ENCODE data around the gene ADRA2C. TPM values are rescaled to one million over a fixed set of nuclear protein-coding genes. Genes with fewer than 3 reads are reported as not detected.

The ADRA2C gene
- total and polyA plus RNA-seq, 2 of the 13 experiments (the other 11 are each of a cell fraction or from before 2014, with no cell fraction given): 15.4 to 69.7 TPM

GRCh38 chr4:3780347-3781171 is 14.4 kb downstream of the ADRA2C start (continued):
- TF ChIP-seq ZNF3 (CRISPR knock-in tag; IDR thresholded peaks at IDR 0.05) (no peak), RBFOX2 (IDR thresholded peaks at IDR 0.05; ENCODE audit: low read depth, low read length) (peak; percentile 76), ZNF616 (CRISPR knock-in tag; IDR thresholded peaks at IDR 0.05; ENCODE audit: low read depth) (no peak), ZFP90 (CRISPR knock-in tag; IDR thresholded peaks at IDR 0.05; ENCODE audit: borderline replicate concordance) (0 out of 2 replicates have a peak, but pooled peaks have one; percentile 24), RFX3 (CRISPR knock-in tag; IDR thresholded peaks at IDR 0.05) (no peak), ZMAT3 (CRISPR knock-in tag; conservative IDR thresholded peaks at IDR 0.05) (0 out of 2 replicates have a peak, but pooled peaks have one; percentile 41), ZNF331 (CRISPR knock-in tag; IDR thresholded peaks at IDR 0.05) (0 out of 2 replicates have a peak, but pooled peaks have one; percentile 47), PHF21A (CRISPR knock-in tag; IDR thresholded peaks at IDR 0.05) (peak; percentile 64; the same call in 1 of the 2 replicates), NCOA2 (CRISPR knock-in tag; IDR thresholded peaks at IDR 0.05) (peak; percentile 63; the same call in 1 of the 2 replicates), ZNF33B (CRISPR knock-in tag; IDR thresholded peaks at IDR 0.05) (no peak), SP5 (CRISPR knock-in tag; IDR thresholded peaks at IDR 0.05; ENCODE audit: borderline replicate concordance, low read depth) (peak; percentile 48; the same call in 1 of the 2 replicates), CBX1 (IDR thresholded peaks at IDR 0.05; ENCODE audit: low read depth) (no peak), ZNF709 (CRISPR knock-in tag; IDR thresholded peaks at IDR 0.05) (no peak), ZNF678 (CRISPR knock-in tag; IDR thresholded peaks at IDR 0.05) (peak; percentile 67; the same call in 1 of the 2 replicates), KDM3A (CRISPR knock-in tag; IDR thresholded peaks at IDR 0.05; ENCODE audit: low read depth) (peak; percentile 51; the same call in 1 of the 2 replicates), ZBTB26 (CRISPR knock-in tag; IDR thresholded peaks at IDR 0.05; ENCODE audit: borderline replicate concordance) (0 out of 2 replicates have a peak, but pooled peaks have one; percentile 58), ZNF672 (CRISPR knock-in tag; IDR thresholded peaks at IDR 0.05) (no peak), ZBTB25 (CRISPR knock-in tag; IDR thresholded peaks at IDR 0.05) (no peak), ATF1 (CRISPR knock-in tag; IDR thresholded peaks at IDR 0.05) (no peak), RXRB (CRISPR knock-in tag; IDR thresholded peaks at IDR 0.05; ENCODE audit: borderline replicate concordance) (peak; percentile 46; the same call in 1 of the 2 replicates), CBX5 (CRISPR knock-in tag; IDR thresholded peaks at IDR 0.05; ENCODE audit: borderline replicate concordance) (no peak; the same call in 1 of the 2 replicates)
- TF ChIP-seq, protein P1, sequence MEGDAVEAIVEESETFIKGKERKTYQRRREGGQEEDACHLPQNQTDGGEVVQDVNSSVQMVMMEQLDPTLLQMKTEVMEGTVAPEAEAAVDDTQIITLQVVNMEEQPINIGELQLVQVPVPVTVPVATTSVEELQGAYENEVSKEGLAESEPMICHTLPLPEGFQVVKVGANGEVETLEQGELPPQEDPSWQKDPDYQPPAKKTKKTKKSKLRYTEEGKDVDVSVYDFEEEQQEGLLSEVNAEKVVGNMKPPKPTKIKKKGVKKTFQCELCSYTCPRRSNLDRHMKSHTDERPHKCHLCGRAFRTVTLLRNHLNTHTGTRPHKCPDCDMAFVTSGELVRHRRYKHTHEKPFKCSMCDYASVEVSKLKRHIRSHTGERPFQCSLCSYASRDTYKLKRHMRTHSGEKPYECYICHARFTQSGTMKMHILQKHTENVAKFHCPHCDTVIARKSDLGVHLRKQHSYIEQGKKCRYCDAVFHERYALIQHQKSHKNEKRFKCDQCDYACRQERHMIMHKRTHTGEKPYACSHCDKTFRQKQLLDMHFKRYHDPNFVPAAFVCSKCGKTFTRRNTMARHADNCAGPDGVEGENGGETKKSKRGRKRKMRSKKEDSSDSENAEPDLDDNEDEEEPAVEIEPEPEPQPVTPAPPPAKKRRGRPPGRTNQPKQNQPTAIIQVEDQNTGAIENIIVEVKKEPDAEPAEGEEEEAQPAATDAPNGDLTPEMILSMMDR (CRISPR knock-in tag; IDR thresholded peaks at IDR 0.05): peak; percentile 21; the same call in 1 of the 2 replicates
- TF ChIP-seq, protein P2, sequence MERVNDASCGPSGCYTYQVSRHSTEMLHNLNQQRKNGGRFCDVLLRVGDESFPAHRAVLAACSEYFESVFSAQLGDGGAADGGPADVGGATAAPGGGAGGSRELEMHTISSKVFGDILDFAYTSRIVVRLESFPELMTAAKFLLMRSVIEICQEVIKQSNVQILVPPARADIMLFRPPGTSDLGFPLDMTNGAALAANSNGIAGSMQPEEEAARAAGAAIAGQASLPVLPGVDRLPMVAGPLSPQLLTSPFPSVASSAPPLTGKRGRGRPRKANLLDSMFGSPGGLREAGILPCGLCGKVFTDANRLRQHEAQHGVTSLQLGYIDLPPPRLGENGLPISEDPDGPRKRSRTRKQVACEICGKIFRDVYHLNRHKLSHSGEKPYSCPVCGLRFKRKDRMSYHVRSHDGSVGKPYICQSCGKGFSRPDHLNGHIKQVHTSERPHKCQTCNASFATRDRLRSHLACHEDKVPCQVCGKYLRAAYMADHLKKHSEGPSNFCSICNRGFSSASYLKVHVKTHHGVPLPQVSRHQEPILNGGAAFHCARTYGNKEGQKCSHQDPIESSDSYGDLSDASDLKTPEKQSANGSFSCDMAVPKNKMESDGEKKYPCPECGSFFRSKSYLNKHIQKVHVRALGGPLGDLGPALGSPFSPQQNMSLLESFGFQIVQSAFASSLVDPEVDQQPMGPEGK (CRISPR knock-in tag; IDR thresholded peaks at IDR 0.05): peak; percentile 82

All from HepG2 (cell line).